ENCODE results near the gene ATL3. TPM values are rescaled to one million over a fixed set of nuclear protein-coding genes. Genes with fewer than 3 reads are reported as not detected.
"Not testable (repeated sequence)": the region's sequence is repeated elsewhere in the genome, so short reads cannot be mapped to it uniquely, and the experiment has no call there.

ATL3 gene
- total RNA-seq, 4 donors from 2014 or later, result 10.2 to 16.5 (median 12.4) TPM

DNA sequence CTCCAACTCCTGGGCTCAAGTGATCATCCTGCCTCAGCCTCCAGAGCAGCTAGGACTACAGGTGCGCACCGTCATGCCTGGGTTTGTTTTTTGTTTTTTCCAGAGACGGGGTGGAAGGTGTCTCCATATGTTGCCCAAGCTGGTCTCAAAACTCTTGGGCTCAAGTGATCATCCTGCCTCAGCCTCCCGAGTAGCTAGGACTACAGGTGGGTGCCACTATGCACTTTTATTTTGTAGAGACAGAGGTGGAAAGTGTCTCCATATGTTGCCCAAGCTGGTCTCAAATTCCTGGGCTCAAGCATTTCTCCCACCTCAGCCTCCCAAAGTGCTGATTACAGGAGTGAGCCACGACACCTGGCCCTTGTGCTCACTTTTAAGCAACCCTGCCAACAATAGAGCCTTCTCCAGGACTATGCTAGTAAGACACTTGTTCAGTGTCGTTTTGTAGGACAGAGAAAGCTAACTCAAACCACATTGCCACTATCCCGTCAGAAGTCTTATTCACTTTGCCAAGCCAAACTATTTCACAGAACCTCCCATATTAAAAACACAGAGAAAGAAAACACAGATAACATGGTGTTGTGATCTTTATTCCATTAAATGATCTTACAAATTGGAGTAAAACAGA lies 47.5 kb downstream of the ATL3 start:
- peak overlapping the region in 1 of 4 donors; percentile 13 for H3K27ac ChIP-seq
- H3K27me3 ChIP-seq, result no peaks in the 10 kb centered on the region
- DNase-seq, result no peak
- intact Hi-C loops (cut with DNase I; ENCODE audit: low total_unique reads), result no loop called here
- H3K4me3 ChIP-seq, result no peak overlapping the region
- peak in 1 of 2 donors; percentile 50 for ATAC-seq
- in situ Hi-C loops (cut with MboI; ENCODE audit: low sequenced_read_pairs in 4 of 4), result no loop called here
- H3K36me3 ChIP-seq, result peaks cover 0 to 15% of the 10 kb centered on the region in 2 donors
- peaks cover 11 to 16% of the 10 kb centered on the region in 2 donors for H3K4me1 ChIP-seq
- H3K9me3 ChIP-seq, result no peaks in the 10 kb centered on the region
- TF ChIP-seq POLR2A (IDR thresholded peaks at IDR 0.05), result no peak
- TF ChIP-seq, protein P1, sequence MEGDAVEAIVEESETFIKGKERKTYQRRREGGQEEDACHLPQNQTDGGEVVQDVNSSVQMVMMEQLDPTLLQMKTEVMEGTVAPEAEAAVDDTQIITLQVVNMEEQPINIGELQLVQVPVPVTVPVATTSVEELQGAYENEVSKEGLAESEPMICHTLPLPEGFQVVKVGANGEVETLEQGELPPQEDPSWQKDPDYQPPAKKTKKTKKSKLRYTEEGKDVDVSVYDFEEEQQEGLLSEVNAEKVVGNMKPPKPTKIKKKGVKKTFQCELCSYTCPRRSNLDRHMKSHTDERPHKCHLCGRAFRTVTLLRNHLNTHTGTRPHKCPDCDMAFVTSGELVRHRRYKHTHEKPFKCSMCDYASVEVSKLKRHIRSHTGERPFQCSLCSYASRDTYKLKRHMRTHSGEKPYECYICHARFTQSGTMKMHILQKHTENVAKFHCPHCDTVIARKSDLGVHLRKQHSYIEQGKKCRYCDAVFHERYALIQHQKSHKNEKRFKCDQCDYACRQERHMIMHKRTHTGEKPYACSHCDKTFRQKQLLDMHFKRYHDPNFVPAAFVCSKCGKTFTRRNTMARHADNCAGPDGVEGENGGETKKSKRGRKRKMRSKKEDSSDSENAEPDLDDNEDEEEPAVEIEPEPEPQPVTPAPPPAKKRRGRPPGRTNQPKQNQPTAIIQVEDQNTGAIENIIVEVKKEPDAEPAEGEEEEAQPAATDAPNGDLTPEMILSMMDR (IDR thresholded peaks at IDR 0.05 in 4 of 5, conservative IDR thresholded peaks at IDR 0.05 in 1 of 5), result no peak

- intact Hi-C loops (cut with DNase I; ENCODE audit: low total_unique reads), result no loop called here
- in situ Hi-C loops (cut with MboI; ENCODE audit: low sequenced_read_pairs in 4 of 4), result no loop called here
- Histone ChIP-seq H3K4me3 (no peak overlapping the region), H3K27me3 (no peaks in the 10 kb centered on the region), H3K27ac (peak overlapping the region in 1 of 4 donors; percentile 1), H3K36me3 (peaks cover 0 to 4% of the 10 kb centered on the region in 2 donors), H3K4me1 (peaks cover 11 to 16% of the 10 kb centered on the region in 2 donors), H3K9me3 (no peaks in the 10 kb centered on the region)
- ATAC-seq, result peak; percentile 52 to 81
- TF ChIP-seq, protein P1 (IDR thresholded peaks at IDR 0.05 in 4 of 5, conservative IDR thresholded peaks at IDR 0.05 in 1 of 5), result no peak
- no peak for TF ChIP-seq POLR2A (IDR thresholded peaks at IDR 0.05)
- no peak for DNase-seq
Observed at GRCh38 chr11:63622323-63622722, 48.9 kb downstream of the ATL3 start.

DNA sequence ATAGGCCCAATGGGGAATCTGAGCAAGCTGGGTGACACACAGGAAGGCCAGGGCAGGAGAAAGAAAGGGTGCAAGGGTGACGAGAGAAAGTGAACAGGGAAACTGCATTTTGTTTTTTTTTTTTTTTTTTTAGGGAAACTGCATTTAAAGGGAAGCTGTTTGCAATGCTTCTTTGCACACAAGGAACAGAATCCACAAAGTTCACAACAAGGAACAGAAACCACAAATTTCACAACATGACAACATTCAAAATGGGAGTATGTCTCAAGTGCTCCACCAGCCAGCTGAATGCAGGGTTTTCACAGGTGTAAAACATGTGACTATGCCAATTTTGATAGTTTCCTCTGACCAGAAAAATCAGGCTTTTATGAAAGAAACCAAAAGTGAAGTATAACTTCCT lies 50.1 kb downstream of the ATL3 start:
- DNase-seq, result no peak
- ATAC-seq, result peak in 1 of 2 donors; percentile 16
- in situ Hi-C loops (cut with MboI; ENCODE audit: low sequenced_read_pairs in 4 of 4), result no loop called here
- Histone ChIP-seq H3K4me3 (no peak overlapping the region), H3K27ac (no peak overlapping the region), H3K4me1 (peaks cover 11 to 16% of the 10 kb centered on the region in 2 donors), H3K9me3 (no peaks in the 10 kb centered on the region), H3K36me3 (no peaks in the 10 kb centered on the region), H3K27me3 (no peaks in the 10 kb centered on the region)
- intact Hi-C loops (cut with DNase I; ENCODE audit: low total_unique reads), result no loop called here
- TF ChIP-seq POLR2A (IDR thresholded peaks at IDR 0.05), result no peak
- TF ChIP-seq, protein P1 (IDR thresholded peaks at IDR 0.05 in 4 of 5, conservative IDR thresholded peaks at IDR 0.05 in 1 of 5), result no peak

- in situ Hi-C loops (cut with MboI; ENCODE audit: low sequenced_read_pairs in 4 of 4), result no loop called here
- no peaks in the 10 kb centered on the region for H3K9me3 ChIP-seq
- DNase-seq, result no peak
- peaks cover 11 to 16% of the 10 kb centered on the region in 2 donors for H3K4me1 ChIP-seq
- no peaks in the 10 kb centered on the region for H3K27me3 ChIP-seq
- intact Hi-C loops (cut with DNase I; ENCODE audit: low total_unique reads), result no loop called here
- H3K27ac ChIP-seq, result no peak overlapping the region
- H3K4me3 ChIP-seq, result no peak overlapping the region
- no peaks in the 10 kb centered on the region for H3K36me3 ChIP-seq
- TF ChIP-seq POLR2A (IDR thresholded peaks at IDR 0.05), result no peak
- TF ChIP-seq, protein P1 (IDR thresholded peaks at IDR 0.05 in 4 of 5, conservative IDR thresholded peaks at IDR 0.05 in 1 of 5), result no peak
- ATAC-seq, result no peak
Observed at GRCh38 chr11:63619967-63620366, 51.2 kb downstream of the ATL3 start.

DNA sequence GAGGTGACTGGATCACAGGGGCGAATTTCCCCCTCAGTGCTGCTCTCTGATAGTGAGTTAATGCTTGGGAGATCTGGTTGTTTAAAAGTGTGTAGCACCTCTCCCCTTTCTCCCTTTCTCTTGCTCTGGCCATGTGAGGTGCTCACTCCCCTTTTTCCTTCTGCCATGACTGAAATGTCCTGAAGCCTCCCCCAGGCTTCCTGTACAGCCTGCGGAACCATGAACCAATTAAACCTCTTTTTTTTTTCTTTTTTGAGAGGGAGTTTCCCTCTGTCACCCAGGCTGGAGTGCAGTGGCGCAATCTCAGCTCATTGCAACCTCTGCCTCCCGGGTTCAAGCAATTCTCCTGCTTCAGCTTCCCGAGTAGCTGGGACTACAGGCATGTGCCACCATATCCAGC lies 53.5 kb downstream of the ATL3 start:
- H3K36me3 ChIP-seq; ATAC-seq; H3K9me3 ChIP-seq; intact Hi-C loops (cut with DNase I; ENCODE audit: low total_unique reads); DNase-seq; H3K27me3 ChIP-seq; H3K27ac ChIP-seq; H3K4me3 ChIP-seq; in situ Hi-C loops (cut with MboI; ENCODE audit: low sequenced_read_pairs in 4 of 4): not testable (repeated sequence)
- H3K4me1 ChIP-seq, result peaks cover 10 to 13% of the 10 kb centered on the region in 2 donors

Measured in gastrocnemius medialis (tissue), 4 donors.